HL-60/S4 treated with retinoic acid at 250 ng/mL for 4 days and 3 days (cell line): ENCODE data around the gene MBP.

Experiments used
- in situ Hi-C: fragments of 300-500 bp; cut with MboI; formaldehyde crosslinking; loops from 2 replicates; pipeline ENCODE4 v1.7.0; 2022; ENCODE audit warnings: low sequenced_read_pairs

MBP gene

DNA sequence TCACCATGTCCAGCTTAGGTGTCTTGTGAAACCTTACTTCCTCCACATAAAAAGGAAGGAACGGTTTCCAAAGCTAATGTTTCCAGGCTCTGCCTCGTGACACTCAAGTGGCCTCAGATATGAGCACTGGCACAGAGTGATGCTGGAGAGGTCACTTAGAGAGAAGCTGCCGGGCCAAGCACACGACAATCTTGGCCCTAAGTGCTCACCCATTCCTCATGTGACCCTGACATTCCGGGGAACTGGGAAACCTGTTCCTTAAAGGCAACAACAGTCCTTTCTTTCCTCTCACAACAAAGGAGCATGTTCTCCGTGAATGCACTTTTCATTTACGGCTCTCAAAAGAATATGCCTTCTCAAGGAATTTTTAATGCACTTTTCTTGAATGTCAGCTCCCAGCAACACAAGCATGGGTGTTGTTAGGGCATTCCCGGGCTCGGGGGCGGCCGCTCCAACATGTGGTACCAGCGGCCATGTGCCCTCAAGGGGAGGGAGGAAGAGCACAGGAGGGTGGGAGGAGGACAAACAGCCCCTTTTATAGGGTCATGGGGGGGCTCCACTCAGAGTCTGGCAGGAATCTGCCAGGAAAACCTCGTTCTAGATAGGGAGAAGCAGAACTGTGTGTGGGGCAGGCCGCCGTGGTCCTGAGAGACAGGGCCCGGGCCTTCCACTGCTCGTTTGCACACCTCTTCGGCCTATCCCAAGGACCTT is 118.6 kb downstream of the MBP start:
- in situ Hi-C loops, result no loop called here

DNA sequence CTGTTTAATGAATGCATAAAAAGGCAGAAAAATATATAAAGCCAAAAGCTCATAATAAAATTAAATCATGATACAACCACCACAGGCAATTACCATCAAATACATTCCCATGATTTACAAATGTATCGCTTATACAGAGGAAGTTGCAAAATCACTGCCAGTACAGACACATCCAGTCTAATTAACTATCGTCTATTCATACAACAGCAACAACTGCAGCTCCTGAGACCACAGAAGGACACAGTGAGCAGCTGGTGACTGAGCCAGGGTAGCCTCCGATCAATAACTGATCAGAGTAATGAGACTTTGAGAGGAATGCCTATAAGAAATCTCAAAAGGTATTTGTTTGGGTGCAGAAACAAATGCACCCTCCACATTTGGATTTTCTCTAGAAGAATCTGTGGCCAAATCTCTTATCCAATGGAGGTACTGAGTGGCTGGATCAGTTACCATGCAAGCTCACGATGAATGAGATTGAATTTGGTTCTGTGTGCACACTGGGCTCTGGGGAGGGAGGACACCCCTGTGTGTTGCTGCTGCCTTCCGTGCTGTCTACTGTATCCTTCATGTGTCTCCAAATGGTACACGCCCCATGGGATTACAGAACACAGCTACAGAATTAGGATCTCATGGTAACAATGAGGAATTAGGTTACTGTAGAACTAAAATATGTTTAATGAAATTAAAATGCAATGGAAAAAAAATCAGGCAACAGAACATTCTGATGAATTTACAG is 119.6 kb downstream of the MBP start:
- in situ Hi-C loops, result no loop called here

DNA sequence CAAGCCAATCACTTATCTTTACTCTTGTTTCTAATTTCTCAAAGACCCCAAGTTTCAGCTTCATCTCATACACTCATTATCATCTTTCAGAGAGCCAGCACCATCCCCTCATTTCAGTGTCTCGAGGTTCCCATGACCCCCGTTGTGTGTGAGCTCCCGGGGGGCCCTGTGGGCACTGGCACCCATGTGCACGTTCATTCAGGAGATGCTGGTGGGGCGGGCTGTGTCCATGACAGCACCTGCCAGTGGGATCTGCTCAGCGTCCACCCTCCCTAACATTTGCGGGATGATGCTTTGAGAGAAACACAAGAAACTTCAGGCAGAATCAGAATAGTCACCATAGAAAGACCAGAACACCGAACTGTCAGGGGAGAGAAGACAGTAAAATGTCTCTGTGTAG is 120.5 kb downstream of the MBP start:
- in situ Hi-C loops, result no loop called here

DNA sequence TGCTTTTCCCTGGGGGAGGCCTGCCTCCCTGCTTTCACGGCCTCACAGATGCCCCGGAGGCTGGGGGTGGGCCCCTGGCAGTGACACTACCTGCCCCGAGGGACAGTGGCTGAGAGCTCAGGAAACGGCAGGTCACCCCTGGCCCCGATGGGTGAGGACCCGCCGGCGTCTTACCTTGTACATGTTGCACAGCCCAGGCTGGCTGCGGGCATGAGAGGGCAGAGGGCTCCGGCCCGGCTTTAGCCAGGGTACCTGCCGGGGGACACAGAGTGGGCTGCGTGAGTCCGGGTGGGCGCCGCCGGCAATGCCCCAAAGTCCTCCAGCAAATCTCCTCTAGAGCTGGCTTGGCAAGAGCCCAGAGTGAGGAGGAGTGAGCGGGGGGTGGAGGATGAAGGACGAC is 122.9 kb downstream of the MBP start:
- in situ Hi-C loops, result no loop called here

DNA sequence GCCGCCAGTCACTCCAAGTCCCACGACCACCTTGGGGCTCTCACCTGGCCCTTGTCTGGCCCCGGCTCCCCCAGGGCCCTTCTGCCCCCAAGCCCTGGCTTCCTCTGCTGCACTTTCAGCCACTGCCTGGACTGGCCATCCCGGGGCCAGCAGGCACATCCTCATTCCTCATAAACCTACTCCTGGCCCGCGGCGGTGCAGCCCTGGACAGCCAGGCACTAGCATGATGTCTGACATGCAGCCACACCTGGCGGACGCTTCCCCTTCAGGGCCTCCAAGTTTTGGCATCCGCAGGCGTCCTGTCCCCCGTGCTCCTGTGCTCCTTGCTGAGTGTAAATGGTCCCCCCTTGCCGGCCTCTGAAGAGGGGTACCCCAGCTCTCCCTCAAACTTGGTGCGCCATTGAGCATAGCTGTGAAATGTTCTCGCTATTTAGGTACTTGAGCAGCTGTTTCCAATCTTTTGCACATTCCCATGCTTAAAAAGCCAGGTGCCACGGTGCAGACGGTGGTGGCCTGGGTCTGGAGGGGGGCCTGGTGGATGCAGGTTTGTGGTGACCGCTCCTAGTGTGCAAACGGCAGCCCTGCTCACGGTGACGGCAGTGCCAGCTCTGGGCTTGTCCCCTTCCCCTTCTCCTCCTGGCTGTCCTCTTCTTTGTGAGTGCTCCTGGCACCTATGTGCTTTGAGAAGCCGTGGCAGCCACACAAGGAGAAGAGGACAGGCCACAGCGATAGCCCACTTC is 123.8 kb downstream of the MBP start:
- in situ Hi-C loops, result no loop called here

DNA sequence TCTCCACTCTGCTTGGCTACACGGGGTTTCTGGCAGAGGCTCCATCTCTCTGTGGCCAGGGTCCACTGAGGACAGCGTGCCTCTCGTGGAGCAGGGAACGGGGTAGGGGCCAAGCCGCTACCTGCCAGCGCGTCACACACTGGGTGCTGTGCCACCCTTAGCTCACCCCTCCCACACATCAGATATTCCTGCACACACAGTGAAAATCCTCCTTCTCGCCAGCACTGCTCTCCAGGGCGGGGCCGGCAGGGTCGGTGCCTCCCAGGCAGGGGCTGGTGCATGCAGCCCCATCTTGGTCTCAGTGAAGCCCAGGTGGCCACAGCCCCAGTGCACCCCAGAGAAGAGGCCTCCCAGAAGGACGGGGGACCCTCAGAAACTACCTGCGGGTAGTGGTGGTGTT is 124.6 kb downstream of the MBP start:
- in situ Hi-C loops, result no loop called here

DNA sequence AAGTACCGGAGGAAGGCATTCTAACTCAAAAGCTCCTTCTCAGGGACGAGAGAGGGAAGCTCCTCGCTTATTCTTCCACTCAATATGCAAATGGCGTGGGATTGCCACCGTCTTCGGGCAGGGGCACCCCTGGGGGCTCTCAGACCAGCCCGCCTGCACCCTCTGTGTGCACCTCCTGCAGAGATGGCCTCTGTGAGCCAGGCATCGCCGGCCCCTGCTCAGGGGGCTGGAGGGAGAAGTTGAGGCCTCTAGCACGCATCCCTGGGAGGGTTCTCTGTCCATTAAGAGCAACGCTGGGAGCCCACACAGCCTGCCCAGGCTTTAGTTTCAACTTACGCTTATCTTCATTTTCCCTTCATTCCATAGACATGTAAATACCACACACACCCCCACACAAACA is 125.3 kb downstream of the MBP start:
- in situ Hi-C loops, result no loop called here

DNA sequence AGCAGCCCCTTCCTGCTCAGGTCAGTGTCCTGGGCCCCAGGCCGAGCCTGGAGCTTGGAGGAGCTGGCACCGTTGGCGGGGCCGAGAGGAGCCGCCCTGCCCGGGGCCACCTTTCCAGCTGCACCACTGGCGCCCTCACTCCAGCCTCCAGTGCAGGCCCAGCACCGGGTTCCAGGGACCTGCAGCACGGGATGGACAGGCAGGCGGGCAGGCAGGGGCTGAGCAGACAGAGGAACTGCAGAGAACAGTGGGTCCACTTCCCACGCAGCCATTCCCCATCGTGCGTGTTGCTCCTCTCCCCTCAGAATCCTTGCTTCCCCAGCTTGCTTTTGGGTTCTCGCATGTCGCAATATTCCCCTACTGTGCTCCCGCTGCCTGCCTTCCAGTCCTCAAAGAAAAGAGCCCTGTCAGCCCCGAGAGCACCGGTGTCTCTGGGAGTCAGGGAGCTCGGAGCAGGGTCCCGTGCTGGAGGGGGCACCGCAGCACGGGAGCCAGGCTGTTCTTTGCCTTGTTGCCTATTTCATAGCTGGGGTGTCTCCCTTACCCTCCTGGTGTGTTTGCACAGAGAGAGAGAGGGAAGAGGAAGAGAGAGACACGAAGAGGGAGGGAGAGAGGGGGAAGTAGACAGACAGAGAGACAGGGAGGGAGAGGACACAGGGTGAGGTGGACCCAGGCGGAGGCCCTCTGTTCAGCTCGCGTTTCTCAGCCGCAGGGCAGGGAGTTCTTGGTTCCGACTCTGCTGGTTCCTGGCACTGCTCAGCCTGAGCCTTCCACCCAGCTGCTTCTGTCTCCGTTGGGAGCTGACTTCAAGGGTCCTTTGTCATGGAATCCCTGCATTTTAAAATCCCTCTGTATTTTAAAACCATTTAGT is 126.0 kb downstream of the MBP start:
- in situ Hi-C loops, result no loop called here

DNA sequence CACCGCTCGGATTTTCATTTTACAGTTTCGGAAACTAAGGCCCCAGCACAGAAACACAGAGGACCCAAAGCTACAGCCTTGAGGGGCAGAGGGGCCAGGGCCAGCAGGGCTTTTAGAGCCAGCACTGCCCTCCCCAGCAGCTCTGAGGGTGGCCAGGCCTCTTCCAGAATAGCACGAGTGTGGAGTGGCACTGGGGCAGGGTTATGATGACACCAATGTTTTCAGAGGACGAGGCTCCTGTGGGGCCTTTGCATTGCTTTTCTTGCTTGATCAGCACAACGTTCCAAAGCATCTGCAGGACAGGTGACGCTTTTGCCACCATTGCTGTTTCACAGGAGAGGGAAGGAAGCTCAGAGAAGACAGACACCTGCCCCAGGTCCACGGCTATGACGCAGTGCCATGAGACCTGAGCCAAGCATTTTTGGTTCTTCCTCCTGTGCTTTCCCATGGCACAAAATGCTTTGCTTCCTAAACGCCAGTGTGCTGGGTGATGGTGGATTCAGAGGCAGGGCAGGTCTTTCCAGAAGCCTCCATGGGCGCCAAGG is 126.9 kb downstream of the MBP start:
- in situ Hi-C loops, result no loop called here

DNA sequence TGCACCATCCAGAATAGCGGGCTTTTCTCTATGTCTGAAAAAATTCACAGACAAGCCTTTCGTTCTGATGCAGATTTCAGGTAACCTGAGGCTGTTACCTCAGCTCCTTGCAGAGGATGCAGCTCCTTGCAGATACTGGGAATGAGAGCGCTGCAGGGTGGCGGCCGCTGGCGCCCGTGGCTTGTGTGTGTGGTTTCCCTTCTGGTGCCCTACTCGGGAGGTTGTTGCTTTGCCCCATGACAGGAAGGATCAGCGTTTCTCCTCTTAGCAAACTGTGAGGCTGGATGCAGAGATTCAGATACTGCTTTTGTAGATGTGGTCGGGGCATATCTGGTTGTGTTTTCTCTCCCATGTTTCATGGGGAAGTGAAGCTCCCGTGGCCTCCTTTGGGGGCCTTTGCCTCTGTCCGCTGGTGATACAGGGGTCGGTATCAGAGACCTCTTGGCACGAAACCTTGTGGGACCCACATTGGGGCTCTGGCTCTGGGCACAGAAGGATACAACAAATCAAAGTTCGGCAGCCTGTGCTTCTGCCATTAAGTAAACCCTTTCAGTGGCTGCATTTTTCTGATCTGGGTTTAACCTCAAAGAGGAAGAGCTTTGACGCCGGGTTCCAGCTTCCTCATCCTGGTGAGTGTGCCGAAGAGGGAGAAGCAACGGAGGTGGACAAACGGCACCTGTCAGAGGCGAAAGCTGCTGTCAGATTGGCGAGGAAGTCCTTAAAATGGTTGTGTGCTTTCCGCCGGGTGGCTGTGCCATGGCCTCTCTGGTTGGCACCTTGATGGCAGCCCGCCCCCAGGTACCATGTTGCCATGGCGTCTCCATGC is 127.8 kb downstream of the MBP start:
- in situ Hi-C loops, result no loop called here

DNA sequence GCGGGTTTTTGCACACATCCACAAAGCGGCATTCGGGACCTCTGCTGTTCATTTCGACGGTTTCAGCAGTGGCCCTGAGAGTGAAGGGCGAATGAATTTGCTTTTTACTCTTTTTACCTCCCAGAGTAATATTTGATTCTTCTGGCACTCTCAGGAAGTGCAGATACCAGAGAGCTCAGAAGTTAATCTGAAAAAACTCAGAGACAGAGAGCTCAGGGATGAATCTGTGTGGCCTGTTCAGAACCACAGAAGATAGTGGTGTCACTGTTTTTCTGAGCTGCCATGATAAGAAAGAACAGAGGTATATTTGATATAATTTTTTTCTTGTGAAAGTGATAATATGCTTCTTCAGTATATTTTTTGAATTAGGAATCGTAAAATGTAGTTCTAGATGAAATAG is 129.3 kb downstream of the MBP start:
- in situ Hi-C loops, result no loop called here

DNA sequence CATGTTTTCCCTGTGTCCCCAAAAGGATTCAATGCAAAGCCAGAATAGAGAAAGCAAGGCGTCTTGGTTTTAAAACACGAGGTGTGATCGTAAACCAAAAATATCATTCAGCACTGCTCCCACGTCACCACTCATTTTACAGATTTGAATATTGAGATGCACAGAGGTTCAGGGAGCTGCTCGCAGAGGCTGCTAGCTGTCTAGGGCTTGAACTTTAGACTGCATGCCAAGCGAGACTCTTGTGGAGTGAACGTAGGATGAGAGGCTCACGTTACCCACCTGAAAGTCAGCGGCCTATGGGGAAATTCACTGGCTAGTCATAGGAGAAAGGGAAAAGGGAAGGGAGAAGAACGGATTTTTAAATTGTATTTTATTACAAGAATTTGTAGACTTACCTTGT is 130.1 kb downstream of the MBP start:
- in situ Hi-C loops, result no loop called here

DNA sequence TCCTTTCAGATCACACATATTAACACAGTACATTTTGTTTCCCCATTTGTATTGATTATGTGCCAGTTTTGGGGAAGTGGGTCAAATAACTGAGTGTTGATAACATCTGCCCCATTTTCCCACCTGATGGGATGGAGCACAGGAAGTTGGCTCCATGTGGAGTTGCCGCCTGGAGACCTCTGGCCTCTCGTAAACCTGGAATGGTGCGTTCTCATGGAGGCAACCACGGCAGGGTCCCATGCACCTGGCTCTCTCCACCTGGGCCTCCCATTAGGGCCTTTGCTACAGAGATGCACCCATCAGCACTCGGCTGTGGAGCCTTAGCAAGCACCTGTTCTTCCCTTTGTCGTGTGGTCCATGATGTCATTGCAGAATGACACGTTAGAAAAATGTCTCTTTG is 130.6 kb downstream of the MBP start:
- in situ Hi-C loops, result no loop called here

DNA sequence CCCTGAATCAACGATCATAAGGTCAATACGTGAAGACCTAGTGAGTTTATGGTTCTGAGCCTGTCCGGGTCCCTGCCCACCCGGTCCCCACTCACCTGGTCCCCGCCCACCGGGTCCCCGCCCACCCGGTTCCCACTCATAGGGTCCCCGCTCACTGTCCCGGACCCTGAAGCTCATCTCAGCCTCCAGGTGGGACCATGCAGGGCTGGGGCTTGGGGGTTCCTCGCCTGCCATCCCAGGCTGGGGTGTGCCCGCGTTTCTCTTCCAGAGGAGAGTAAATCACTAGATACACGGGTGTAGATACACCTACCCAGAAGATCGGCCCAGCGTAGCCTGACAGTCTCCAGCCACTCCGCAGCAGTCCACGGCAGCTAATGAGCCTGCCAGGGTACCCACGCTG is 131.5 kb downstream of the MBP start:
- in situ Hi-C loops, result no loop called here

DNA sequence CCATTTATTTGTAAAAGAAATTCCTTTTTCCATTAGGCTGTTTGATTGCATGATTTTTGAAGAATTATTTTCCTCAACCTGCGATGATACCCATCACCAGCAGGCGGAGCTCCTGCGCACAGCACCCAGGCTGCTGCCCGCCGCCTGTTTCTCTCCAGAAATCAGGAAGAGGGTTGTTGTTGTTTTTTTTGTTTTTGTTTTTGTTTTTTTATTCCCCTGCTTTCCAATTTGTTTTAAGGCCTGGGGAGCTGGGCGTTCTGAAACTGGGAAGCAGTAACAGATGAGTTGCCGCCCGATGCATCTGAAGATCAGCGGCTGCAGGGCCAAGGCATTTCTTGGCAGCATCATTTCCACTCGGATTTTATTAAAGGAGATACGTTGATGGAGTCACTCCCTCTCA is 132.1 kb downstream of the MBP start:
- in situ Hi-C loops, result no loop called here

DNA sequence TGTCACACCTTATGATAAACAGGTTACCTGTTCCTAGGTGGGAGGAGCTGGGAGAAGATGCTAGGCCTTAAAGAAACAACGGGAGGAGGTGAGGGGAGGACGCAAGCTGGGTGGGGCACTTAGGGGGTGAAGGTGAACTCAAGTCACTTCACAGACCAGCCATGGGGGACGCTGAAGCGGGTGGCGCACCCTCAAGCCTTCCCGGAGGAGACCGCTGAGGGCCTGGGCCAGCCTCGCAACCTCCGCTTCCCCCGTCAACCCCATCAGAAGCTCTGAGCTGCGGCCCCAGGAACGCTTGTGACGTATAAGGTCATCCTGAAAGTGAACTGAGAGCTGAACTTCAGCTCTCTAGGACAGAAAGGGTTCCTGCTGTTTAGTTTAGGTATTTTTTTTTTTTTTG is 133.5 kb downstream of the MBP start:
- in situ Hi-C loops, result loop anchor here (25.0 kb wide), 2 partner anchors 213 to 663 kb away; no protein-coding TSS in a partner anchor

DNA sequence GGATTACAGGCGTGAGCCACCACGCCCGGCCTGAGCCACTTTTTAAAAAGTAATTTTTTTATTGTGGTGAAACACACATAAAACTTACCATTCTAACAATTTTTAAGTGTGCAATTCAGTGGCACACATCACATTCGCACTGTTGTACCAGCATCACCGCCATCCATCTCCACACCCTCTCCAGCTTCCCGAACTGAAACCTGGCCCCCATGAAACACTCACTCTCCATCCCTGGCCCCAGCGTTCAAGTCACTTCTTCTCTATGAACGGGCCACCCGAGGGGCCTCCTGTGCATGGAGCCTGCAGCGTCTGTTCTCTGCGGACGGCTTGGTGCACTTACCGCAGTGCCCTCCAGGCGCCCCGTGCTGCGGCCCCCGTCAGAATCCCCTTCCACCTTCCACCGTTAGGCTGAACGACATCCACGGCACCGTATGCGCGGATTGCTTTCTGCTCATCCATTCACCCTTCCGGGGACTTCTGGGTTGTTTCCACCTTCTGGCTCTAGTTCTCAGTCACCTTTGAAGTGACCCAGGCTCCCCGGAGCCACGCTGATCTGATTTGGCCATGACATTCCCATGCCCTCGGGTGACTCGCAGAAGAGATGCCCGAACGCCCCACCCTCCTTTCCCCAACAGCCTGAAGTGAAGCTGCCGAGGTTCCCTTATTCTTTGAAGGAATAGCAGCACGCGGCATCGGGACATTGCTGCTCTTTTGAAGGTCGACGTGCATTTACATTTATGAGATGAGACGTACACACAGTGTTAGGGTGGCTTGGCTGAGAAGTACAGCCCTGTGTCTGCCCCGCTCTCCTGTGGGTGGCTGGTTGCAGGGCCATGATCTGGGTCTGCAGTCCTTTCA is 134.4 kb downstream of the MBP start:
- in situ Hi-C loops, result loop anchor here (25.0 kb wide), 2 partner anchors 214 to 664 kb away; no protein-coding TSS in a partner anchor

DNA sequence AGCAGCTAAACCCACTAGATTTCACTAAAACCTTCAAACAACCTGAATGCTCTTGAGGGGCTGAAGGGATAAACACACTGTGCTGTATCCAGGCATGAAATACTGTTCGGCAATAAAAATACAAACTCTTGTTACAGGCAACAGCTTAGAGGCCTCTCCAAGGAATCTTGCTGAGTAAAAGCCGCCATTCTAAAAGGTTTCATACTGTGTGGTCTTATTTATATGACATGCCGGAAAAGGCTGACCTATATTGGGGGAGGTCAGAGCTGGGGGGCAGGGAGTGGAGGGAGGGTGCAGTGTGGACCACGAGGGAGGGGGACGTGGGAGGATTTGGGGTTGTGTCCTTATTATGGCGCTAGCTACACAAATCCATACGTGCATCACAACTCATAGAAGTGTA is 136.2 kb downstream of the MBP start:
- in situ Hi-C loops, result loop anchor here (25.0 kb wide), 2 partner anchors 216 to 666 kb away; no protein-coding TSS in a partner anchor

DNA sequence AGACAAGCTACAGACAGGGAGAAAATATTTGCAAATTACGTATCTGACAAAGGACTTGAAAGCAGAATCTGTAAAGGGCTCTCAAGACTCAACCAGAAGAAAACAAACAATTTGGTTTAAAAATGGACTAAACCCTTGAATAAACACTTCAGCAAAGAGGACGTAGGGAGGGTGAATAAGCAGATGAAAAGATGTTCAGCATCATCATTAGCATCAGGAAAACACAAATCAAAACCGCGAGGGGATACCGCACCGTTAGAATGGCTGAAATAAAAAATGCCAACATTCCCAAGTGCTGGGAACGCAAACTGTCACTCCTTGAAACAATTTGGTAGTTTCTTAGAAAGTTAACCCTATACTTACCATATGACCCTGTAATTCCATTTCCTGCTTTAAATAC is 136.7 kb downstream of the MBP start:
- in situ Hi-C loops, result loop anchor here (25.0 kb wide), 2 partner anchors 216 to 666 kb away; no protein-coding TSS in a partner anchor
